Spinal cord (tissue), 10 donors: ENCODE results near the gene KIF3A. TPM values are rescaled to one million over a fixed set of nuclear protein-coding genes. Genes with fewer than 3 reads are reported as not detected.

Experiments used
- DNase-seq, 6 donors: peaks; one replicate each; pipeline versions ENCODE4 v3.0.0 to v3.0.0-alpha.2; 2013 to 2015; ENCODE audit warnings: low spot score in 6 of 6, low read depth in 4 of 6
- H3K27ac ChIP-seq: one replicate; pipeline ENCODE4 v1.5.1; 2013; ENCODE audit warnings: low read depth, low read length, control low read depth
- H3K27me3 ChIP-seq: one replicate; pipeline ENCODE4 v1.6.1; 2013; ENCODE audit warnings: low read length; ENCODE audit not compliant: control insufficient read depth, insufficient read depth
- H3K36me3 ChIP-seq: one replicate; pipeline ENCODE4 v1.6.1; 2013; ENCODE audit warnings: low read length; ENCODE audit not compliant: control insufficient read depth, insufficient read depth
- H3K4me1 ChIP-seq: one replicate; pipeline ENCODE4 v1.6.1; 2013; ENCODE audit warnings: low read length; ENCODE audit not compliant: control insufficient read depth, insufficient read depth
- H3K4me3 ChIP-seq: one replicate; pipeline ENCODE4 v1.5.1; 2013; ENCODE audit warnings: low read depth, low read length, control low read depth
- H3K9me3 ChIP-seq: one replicate; pipeline ENCODE4 v1.6.1; 2013; ENCODE audit warnings: low read length; ENCODE audit not compliant: control insufficient read depth, insufficient read depth
- WGBS: methylation state at CpG from one replicate; pipeline ENCODE4 v1.1.5; 2013; ENCODE audit warnings: missing lambda C conversion rate; ENCODE audit not compliant: insufficient coverage; 5-methylcytosine and 5-hydroxymethylcytosine counted together
- polyA plus RNA-seq, 2 donors: library from polyadenylated mRNA; unstranded; fragments of 120-200 nt; gene quantifications; one replicate each; pipeline ENCODE4 v1.2.1, GENCODE V29; 2013; ENCODE audit not compliant: insufficient read length in 2 of 2
- total RNA-seq, 2 donors: library from RNA; depleted of rRNA in 1 of 2; stranded (reverse); fragments of 120-200 nt in 1 of 2; fragments of >200 nt in 1 of 2; gene quantifications; one replicate each; pipeline versions ENCODE4 v1.2.3 to v1.2.4, GENCODE V29; 2013 to 2014
- donor health status: healthy.

KIF3A gene
- total and polyA plus RNA-seq, 4 donors = 42.3 to 97.6 (median 86.6) TPM

GRCh38 chr5:132647473-132647872 is 89.9 kb downstream of the KIF3A start:
- H3K27ac ChIP-seq = no peak overlapping the region
- no peaks in the 10 kb centered on the region for H3K36me3 ChIP-seq
- 96% methylated on average over 2 of the region's 2 CpGs for WGBS
- no peak for DNase-seq
- no peak overlapping the region for H3K4me3 ChIP-seq
- H3K27me3 ChIP-seq = no peaks in the 10 kb centered on the region
- H3K4me1 ChIP-seq = no peaks in the 10 kb centered on the region
- H3K9me3 ChIP-seq = peaks cover 4% of the 10 kb centered on the region

- Histone ChIP-seq H3K27ac (no peak overlapping the region), H3K27me3 (no peaks in the 10 kb centered on the region), H3K9me3 (peaks cover 4% of the 10 kb centered on the region), H3K4me1 (no peaks in the 10 kb centered on the region), H3K4me3 (no peak overlapping the region), H3K36me3 (peaks cover 3% of the 10 kb centered on the region)
- DNase-seq = no peak
- WGBS = 91% methylated on average over 7 of the region's 11 CpGs
These were observed 90.6 kb downstream of the KIF3A start for GRCh38 chr5:132646583-132647266.

GRCh38 chr5:132644177-132644576 is 93.2 kb downstream of the KIF3A start:
- Histone ChIP-seq H3K4me3 (no peak overlapping the region), H3K36me3 (peaks cover 11% of the 10 kb centered on the region), H3K27me3 (no peaks in the 10 kb centered on the region), H3K9me3 (peaks cover 4% of the 10 kb centered on the region), H3K4me1 (no peaks in the 10 kb centered on the region), H3K27ac (no peak overlapping the region)
- no peak for DNase-seq

Other genes with a start within 250 kb of the KIF3A start
- 1 to 10 TPM; 7.8 to 8.5 TPM for gene IRF1, start 246.8 kb downstream of the KIF3A start, total RNA-seq
- 1 to 10 TPM; 5.8 to 6.9 TPM for gene IRF1, start 246.8 kb downstream of the KIF3A start, polyA plus RNA-seq
- under 1 TPM in 1 of 2 donors, not detected in 1; 0.50 TPM for gene IL5, start 194.0 kb downstream of the KIF3A start, total RNA-seq
- gene IL5, start 194.0 kb downstream of the KIF3A start, polyA plus RNA-seq = under 1 TPM in 1 of 2 donors, not detected in 1; 0.86 TPM
- 10 to 100 TPM; 27.7 to 40.5 TPM for gene RAD50, start 180.6 kb downstream of the KIF3A start, total RNA-seq
- 10 to 100 TPM; 22.0 to 31.9 TPM for gene RAD50, start 180.6 kb downstream of the KIF3A start, polyA plus RNA-seq
- gene IL13, start 79.4 kb downstream of the KIF3A start, total RNA-seq = not detected
- gene IL13, start 79.4 kb downstream of the KIF3A start, polyA plus RNA-seq = under 1 TPM in 1 of 2 donors, not detected in 1; 0.18 TPM
- not detected for gene IL4, start 63.6 kb downstream of the KIF3A start, total RNA-seq
- gene IL4, start 63.6 kb downstream of the KIF3A start, polyA plus RNA-seq = under 1 TPM in 1 of 2 donors, not detected in 1; 0.43 TPM
- 1 to 10 TPM in 1 of 2 donors, under 1 TPM in 1; 0.69 to 1.3 TPM for gene CCNI2, start 9.9 kb upstream of the KIF3A start, total RNA-seq
- gene CCNI2, start 9.9 kb upstream of the KIF3A start, polyA plus RNA-seq = 10 to 100 TPM; 18.5 to 24.0 TPM
- gene SEPTIN8, start 39.7 kb upstream of the KIF3A start, total RNA-seq = 10 to 100 TPM; 67.9 to 83.2 TPM
- gene SEPTIN8, start 39.7 kb upstream of the KIF3A start, polyA plus RNA-seq = 100 to 1,000 TPM; 131 to 149 TPM
- gene SOWAHA, start 75.8 kb upstream of the KIF3A start, total RNA-seq = 1 to 10 TPM; 1.2 to 4.1 TPM
- gene SOWAHA, start 75.8 kb upstream of the KIF3A start, polyA plus RNA-seq = 1 to 10 TPM; 4.8 to 5.8 TPM
- gene SHROOM1, start 93.1 kb upstream of the KIF3A start, total RNA-seq = 1 to 10 TPM; 4.5 to 6.3 TPM
- gene SHROOM1, start 93.1 kb upstream of the KIF3A start, polyA plus RNA-seq = 10 to 100 TPM; 11.6 to 17.6 TPM
- under 1 TPM; 0.69 to 0.83 TPM for gene GDF9, start 128.9 kb upstream of the KIF3A start, total RNA-seq
- 1 to 10 TPM; 1.2 to 2.0 TPM for gene GDF9, start 128.9 kb upstream of the KIF3A start, polyA plus RNA-seq
- gene UQCRQ, start 129.1 kb upstream of the KIF3A start, total RNA-seq = 100 to 1,000 TPM; 104 to 407 TPM
- gene UQCRQ, start 129.1 kb upstream of the KIF3A start, polyA plus RNA-seq = 100 to 1,000 TPM; 248 to 271 TPM
- 1 to 10 TPM in 1 of 2 donors, under 1 TPM in 1; 0.79 to 1.8 TPM for gene LEAP2, start 136.1 kb upstream of the KIF3A start, total RNA-seq
- gene LEAP2, start 136.1 kb upstream of the KIF3A start, polyA plus RNA-seq = 1 to 10 TPM; 3.2 to 3.5 TPM
- 10 to 100 TPM; 59.8 to 74.7 TPM for gene AFF4, start 226.1 kb upstream of the KIF3A start, total RNA-seq
- gene AFF4, start 226.1 kb upstream of the KIF3A start, polyA plus RNA-seq = 10 to 100 TPM; 37.0 to 54.6 TPM